Lower leg skin (tissue), 4 donors: ENCODE results near the gene INTS7. TPM values are rescaled to one million over a fixed set of nuclear protein-coding genes. Genes with fewer than 3 reads are reported as not detected.

Experiments
- DNase-seq, 2 donors: peaks; one replicate each; pipeline ENCODE4 v3.0.0-alpha.2; 2019; ENCODE audit warnings: low spot score in 2 of 2
- H3K4me3 ChIP-seq: fragments of 200-600 bp; sonication (generic); 2 replicates; pipeline ENCODE4 v1.5.1; 2017; ENCODE audit warnings: mild to moderate bottlenecking, low read depth; ENCODE audit not compliant: poor library complexity, severe bottlenecking
- CTCF ChIP-seq, 3 donors: fragments of 450-650 bp; IDR thresholded peaks; one replicate each; pipeline ENCODE4 v1.5.1; 2016; ENCODE audit warnings: antibody characterized with exemption in 3 of 3, mild to moderate bottlenecking in 3 of 3, moderate library complexity in 2 of 3
- POLR2A ChIP-seq, 2 donors: fragments of 450-650 bp; IDR thresholded peaks; one replicate each; pipeline ENCODE4 v1.6.1; 2016 to 2017; ENCODE audit warnings: antibody characterized with exemption in 2 of 2, mild to moderate bottlenecking in 1 of 2, moderate library complexity in 1 of 2
- WGBS, 2 donors: methylation state at CpG; one replicate each; pipeline ENCODE4 v1.1.5; 2018; 5-methylcytosine and 5-hydroxymethylcytosine counted together
- intact Hi-C: fragments of 100-400 bp; cut with DNase I; formaldehyde crosslinking; loops from one replicate; pipeline ENCODE4 v1.15.0; 2023; ENCODE audit warnings: low total_unique reads
- total RNA-seq, 4 donors: library from RNA; depleted of rRNA; stranded (reverse); fragments of >200 nt; gene quantifications; one replicate each; pipeline ENCODE4 v1.1.0, GENCODE V29; 2016

INTS7 gene
- total RNA-seq, 4 donors from 2014 or later, result 8.5 to 15.5 (median 11.0) TPM

- intact Hi-C loops, result no loop called here
- H3K4me3 ChIP-seq, result no peak overlapping the region
- 94 to 95% methylated on average over 7 of the region's 7 CpGs for WGBS, 2 donors
- TF ChIP-seq CTCF (IDR thresholded peaks at IDR 0.05) (no peak), POLR2A (IDR thresholded peaks at IDR 0.05) (no peak)
- DNase-seq, result no peak
Observed at GRCh38 chr1:211986628-211987254, 48.6 kb downstream of the INTS7 start.

- TF ChIP-seq POLR2A (IDR thresholded peaks at IDR 0.05), result no peak
- no peak for TF ChIP-seq CTCF (IDR thresholded peaks at IDR 0.05)
- DNase-seq, result no peak
- H3K4me3 ChIP-seq, result no peak overlapping the region
- intact Hi-C loops, result no loop called here
- WGBS, 2 donors, result 93 to 96% methylated on average over 4 of the region's 4 CpGs
Observed at GRCh38 chr1:211985556-211986264, 49.6 kb downstream of the INTS7 start.

GRCh38 chr1:211978596-211978995 lies 56.8 kb downstream of the INTS7 start:
- WGBS, 2 donors, result 94 to 96% methylated on average over 4 of the region's 4 CpGs
- TF ChIP-seq CTCF (IDR thresholded peaks at IDR 0.05), result no peak
- TF ChIP-seq POLR2A (IDR thresholded peaks at IDR 0.05), result no peak
- H3K4me3 ChIP-seq, result no peak overlapping the region
- no peak for DNase-seq
- intact Hi-C loops, result no loop called here

- WGBS, 2 donors, result 65 to 68% methylated on average over 3 of the region's 3 CpGs
- no peak overlapping the region for H3K4me3 ChIP-seq
- DNase-seq, result no peak
- intact Hi-C loops, result no loop called here
- TF ChIP-seq POLR2A (IDR thresholded peaks at IDR 0.05), result no peak
- no peak for TF ChIP-seq CTCF (IDR thresholded peaks at IDR 0.05)
Observed at GRCh38 chr1:211975152-211975941, 60.0 kb downstream of the INTS7 start.

GRCh38 chr1:211973541-211973940 lies 61.8 kb downstream of the INTS7 start:
- 96 to 97% methylated on average over 1 of the region's 1 CpG for WGBS, 2 donors
- no peak overlapping the region for H3K4me3 ChIP-seq
- intact Hi-C loops, result no loop called here
- no peak for TF ChIP-seq CTCF (IDR thresholded peaks at IDR 0.05)
- TF ChIP-seq POLR2A (IDR thresholded peaks at IDR 0.05), result no peak
- DNase-seq, result no peak
